Fibroblast of the aortic adventitia (primary cell): ENCODE data around the gene PSPN. TPM values are rescaled to one million over a fixed set of nuclear protein-coding genes. Genes with fewer than 3 reads are reported as not detected.
A peak's percentile ranks its signal among the peaks of the same experiment; 100 is the strongest.

Experiments used
- DNase-seq: peaks from one replicate; pipeline ENCODE4 v3.0.0-alpha.2; 2010; ENCODE audit warnings: low read depth
- H3K4me3 ChIP-seq: 2 replicates; pipeline ENCODE4 v1.5.1; 2011; ENCODE audit warnings: low read depth, mild to moderate bottlenecking, control low read depth, low read length, moderate library complexity
- CTCF ChIP-seq: IDR thresholded peaks from 2 replicates; pipeline ENCODE4 v1.5.1; 2011; ENCODE audit warnings: mild to moderate bottlenecking, low read length, control low read depth, inconsistent platforms; ENCODE audit not compliant: insufficient read depth
- total RNA-seq: library from RNA; depleted of rRNA; stranded (reverse); fragments of >200 nt; gene quantifications from 2 replicates; pipeline ENCODE4 v1.2.3, GENCODE V29; 2012; ENCODE audit warnings: low replicate concordance

The PSPN gene
- 0.41 and 1.2 TPM in 2 replicates for total RNA-seq

DNA sequence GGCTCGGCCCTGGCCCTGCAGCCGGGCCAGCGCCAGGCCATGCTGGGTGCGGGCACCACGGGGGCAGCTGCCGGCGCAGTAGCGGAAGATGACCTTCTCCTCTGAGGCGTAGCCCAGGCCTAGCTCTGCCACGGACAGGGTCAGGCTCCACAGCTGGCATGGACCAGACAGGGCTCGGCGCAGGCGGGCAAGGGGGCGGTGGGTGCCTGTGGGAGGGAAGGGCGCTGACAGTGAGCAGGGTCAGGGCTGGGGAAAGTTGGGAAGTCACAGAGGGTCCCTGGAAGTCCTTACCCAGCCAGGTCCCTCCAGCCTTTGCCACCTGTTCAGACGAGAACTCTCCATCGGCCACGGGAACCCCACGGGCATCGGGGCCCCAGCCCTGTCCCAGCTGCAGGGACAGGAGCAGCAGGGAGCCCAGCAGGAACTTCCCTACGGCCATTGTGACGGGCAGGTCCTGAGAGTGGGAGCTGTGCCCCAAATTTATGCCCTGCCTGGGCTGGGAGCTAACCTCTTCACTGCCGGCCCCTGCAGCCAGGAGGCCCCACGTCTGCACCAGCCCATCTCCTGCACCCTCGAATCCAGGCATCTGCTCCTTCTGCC, at the start of gene PSPN:
TSS of gene PSPN (minus strand) at position 523 of the 600 bp plus-strand sequence. CDS start at position 439, 84 bp downstream.
- no peak for DNase-seq
- no peak within 1 kb of the TSS for H3K4me3 ChIP-seq
- no peak for TF ChIP-seq CTCF

DNA sequence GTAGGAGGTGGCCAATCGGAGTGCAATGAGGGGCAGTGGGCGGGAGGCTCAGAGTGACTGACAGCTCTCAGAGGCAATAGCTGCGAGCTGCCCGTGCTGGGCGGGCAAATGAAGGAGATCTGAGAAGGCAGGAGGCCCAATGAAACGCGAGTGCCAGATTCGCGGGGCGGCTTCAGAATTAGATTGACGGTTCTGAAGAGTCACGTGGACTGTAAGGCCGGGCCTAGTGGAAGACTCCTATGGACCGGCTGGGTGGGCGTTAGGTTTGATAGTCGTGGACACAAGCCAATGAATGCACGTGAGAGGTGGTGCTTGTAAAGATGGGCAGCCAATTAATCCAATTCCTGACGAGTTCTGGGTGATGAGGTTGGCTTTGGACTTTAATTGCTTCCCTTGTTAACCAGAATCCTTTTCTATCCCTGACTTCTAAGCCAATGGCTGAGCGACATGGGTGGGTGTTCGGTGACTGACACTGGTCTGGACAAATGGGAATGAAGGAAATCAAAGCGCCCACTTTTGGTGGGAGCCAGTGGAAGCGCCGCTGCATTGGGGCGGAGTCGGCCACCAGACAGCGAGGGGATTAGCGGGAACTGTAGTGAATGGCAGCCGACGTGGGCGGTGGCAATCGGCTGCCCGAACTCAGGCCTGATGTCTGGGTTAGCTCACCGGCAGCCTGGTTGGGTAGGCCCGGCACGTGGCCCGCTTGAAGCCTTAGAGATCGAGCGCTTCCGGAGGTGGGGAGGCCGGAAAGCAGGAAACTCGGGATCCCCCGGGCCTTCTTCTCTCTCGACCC, 49.4 kb upstream of the PSPN start:
- peak overlapping the region; percentile 18 for H3K4me3 ChIP-seq
- DNase-seq, result peak; percentile 100
- TF ChIP-seq CTCF, result no peak

DNA sequence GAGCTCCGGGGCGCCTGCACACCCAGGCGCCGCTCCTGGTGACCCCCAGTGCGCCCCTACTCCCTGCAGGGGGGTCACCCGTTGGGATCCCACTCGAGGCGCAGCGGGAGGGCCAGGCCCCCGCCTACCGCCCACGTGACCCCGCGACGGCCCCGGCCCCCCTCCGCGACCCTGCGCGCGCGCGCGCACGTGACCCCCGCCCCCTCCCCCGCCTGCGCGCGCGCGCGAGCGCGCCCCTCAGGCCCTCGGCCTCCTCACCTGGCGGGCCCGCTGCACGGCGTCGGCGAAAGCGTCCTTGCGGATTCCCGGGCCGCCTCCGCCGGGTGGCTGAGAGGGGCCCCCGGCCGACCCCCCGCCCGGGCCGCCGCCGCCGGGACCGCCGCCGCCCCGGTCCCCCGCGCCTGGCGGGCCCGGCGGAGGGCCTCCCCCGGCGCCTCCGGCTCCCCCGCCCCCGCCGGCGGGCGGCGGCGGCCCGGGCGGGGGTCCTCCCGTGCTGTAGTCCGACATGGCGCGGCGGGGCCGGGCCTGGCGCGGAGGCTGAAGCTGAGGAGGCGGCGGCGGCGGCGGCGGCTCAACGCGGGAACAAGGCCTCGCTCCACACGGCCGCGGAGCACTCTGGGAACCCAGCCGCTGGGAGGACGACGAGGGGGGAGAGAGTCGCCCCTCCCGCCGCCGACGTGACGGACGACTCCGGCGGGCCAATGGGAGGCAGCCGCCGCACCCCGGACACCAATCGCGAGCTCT, 48.6 kb upstream of the PSPN start, which contains the start of gene KHSRP:
TSS of gene KHSRP (minus strand) at position 617 of the 744 bp plus-strand sequence. CDS start at position 507, 110 bp downstream.
- no peak for TF ChIP-seq CTCF
- no peak for DNase-seq
- peak within 1 kb of the TSS; percentile 96 for H3K4me3 ChIP-seq

DNA sequence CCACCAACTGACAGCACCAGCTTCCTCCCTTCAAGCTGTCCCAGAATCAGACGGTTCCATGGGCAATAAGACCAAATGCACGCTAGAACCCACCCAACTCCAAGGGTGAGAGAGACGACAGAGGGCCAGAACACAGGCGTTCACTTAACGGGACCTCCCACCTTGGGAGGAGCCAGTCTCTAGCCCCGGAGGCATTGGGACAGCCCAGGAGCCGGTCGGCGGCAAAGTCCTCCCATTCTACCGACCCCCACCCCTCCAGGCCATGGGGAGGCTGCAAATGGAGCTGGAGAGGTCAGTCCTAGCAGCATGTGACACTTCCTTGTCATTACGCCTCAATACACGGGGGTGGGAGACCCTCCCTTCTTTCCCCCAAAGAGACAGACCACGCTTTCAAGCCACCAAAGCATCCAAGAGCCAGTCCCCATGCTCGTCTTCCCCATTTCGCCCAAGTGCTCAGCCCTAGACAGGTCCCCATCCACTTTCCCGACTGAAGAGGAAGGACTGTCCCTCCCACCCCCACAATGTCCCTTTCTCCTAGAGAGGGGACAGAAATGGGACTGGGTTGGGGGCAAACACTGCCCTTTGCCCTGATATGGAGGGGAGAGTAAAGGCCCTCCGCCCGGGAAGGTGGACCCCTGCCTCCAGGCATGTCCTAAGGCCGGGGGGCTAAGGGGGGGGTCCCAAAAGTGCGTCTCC, 47.9 kb upstream of the PSPN start:
- H3K4me3 ChIP-seq, result peak overlapping the region; percentile 96
- peak; percentile 40 for DNase-seq
- no peak for TF ChIP-seq CTCF

- no peak overlapping the region for H3K4me3 ChIP-seq
- DNase-seq, result no peak
- no peak for TF ChIP-seq CTCF
These were observed 45.6 kb upstream of the PSPN start for GRCh38 chr19:6421075-6422014.
